ENCODE results near the gene GPR65. TPM values are rescaled to one million over a fixed set of nuclear protein-coding genes. Genes with fewer than 3 reads are reported as not detected.

The GPR65 gene
- total RNA-seq = 0.04 TPM in 1 of 2 replicates, not detected in the other

GRCh38 chr14:88005050-88005481 is at the start of gene GPR65:
GPR65 (plus strand) TSS chr14:88005135; CDS start chr14:88010848, 5,713 bp downstream.

GRCh38 chr14:87992718-87993628 is 12.0 kb upstream of the GPR65 start, which contains the start of gene GALC:
GALC (minus strand) TSS chr14:87993182; CDS start chr14:87993164, 18 bp downstream.

Other genes with a start within 250 kb of the GPR65 start
- 10.6 and 17.9 TPM in 2 replicates for gene GALC, start 12.0 kb upstream of the GPR65 start, total RNA-seq